GM12873 (cell line): Measurements from ENCODE around the gene PINLYP.

Experiments used
- CTCF ChIP-seq: IDR thresholded peaks from 2 replicates; pipeline ENCODE4 v1.5.1; 2012; ENCODE audit warnings: low read depth, mild to moderate bottlenecking, moderate library complexity, low read length, control low read depth; ENCODE audit not compliant: insufficient read depth; ENCODE audit errors: missing control alignments

The PINLYP gene

DNA sequence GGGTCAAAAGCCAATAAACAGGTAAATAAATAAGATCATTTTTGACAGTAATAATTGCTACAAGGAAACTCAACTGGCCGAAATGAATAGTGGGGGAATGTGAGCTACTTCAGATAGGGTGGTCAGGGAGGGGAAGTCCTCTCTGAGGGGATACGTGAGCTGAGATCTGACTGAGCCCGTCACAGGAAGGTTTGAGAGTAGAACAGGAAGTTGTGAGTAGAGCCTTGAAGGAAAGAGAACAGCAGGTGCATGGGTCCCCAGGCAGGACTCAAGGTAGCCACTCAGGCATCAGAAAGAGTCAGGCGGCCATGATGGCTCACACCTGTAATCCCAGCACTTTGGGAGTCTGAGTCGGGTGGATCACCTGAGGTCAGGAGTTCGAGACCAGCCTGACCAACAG lies 14.1 kb downstream of the PINLYP start:
- no peak for TF ChIP-seq CTCF

- TF ChIP-seq CTCF, result no peak
These were observed 16.5 kb downstream of the PINLYP start for GRCh38 chr19:43591904-43592772.

DNA sequence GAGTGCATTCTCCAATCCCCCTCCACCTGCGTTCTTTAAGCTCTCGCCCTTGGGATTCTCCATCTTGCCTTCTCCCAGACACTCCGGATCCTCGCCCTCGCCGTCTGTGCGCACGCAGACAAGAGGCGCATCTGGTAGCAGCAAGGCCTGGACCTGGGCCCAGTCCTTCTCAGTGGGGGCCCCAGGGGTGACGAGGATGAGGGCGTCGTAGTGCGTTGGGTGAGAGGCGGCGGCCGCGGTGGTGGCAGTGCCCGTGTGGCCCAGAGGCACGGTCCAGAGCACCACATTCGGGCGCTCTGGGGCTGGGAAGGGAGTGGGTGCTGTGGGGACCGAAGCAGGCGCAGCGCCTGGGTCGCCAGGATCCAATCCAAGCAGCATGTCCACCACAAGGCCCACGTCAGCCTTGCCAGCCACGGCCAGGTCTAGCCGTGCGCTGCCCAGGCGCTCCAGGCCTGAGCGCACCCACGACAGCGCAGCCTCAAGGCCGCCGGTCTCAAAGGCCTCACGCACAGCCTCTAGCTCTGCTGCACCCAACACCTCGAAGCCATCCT lies 17.3 kb downstream of the PINLYP start:
- TF ChIP-seq CTCF, result no peak

DNA sequence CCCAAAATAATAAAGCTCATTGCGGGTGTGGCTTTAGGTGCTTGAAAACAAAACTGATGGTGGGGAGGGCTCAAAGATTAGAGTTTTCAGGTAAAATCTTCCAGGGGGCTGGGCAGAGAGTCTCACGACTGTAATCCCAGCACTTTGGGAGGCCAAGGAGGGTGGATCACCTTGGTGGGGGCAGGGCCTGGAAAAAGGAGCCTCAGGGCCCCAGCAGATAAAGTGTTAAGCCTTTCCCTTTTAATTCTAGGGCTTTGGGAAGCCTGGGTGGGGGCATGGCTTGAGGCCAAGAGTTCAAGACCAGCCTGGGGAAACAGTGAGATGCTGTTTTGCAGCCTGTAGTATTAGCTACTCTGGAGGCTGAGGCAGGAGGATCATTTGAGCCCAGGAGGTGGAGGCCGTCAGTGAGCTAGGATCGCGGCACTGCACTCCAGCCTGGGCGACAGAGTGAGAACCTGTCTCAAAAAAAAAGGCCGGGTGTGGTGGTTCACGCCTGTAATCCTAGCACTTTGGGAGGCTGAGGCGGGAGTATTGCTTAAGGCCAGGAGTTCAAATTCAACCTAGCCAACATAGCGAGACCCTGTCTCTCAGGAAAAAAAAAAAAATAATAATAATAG lies 18.6 kb downstream of the PINLYP start:
- TF ChIP-seq CTCF, result no peak

DNA sequence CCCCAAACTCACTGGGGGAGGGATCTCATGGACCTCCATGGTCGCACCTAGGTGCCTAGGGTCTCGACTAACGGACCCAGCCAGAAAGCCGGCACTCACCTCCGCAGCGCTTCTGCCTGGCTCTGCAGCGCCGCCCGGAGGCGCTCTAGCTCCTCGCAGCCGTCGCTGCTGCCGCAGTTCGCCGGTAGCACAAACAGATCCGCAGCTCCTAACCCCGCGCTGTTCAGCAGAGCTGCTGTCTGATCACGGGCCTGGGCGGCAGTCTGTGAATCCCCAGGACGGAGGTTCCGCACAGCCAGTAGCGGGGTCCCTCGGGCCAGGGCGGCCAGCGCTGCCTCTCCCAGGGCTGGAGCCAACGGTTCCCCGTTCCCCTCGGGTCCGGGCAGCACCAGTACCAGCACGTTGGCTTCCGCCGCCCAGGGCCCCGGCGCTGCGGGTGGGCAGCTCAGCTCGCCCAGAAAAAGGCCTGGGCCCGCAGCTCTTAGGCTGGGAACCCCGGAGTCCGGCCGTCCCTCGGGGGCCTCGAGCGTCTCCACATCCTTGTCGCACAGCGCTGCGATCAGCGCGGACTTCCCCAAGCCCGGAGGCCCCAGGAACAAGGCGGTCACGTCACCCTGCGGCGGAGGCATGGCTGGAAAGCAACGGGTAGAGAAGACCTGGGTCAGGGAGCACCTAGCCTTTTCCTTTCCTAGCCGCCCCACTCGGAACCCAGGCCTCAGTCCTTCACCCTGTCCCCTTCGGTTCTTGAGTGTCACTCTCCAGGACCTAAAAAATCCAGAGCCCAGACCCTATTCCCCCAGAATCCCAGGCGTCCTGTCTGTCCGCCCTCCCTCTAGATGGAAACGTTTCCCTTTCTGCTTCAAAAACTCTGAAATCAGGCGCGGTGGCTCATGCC lies 19.4 kb downstream of the PINLYP start:
- peak; percentile 98 for TF ChIP-seq CTCF

DNA sequence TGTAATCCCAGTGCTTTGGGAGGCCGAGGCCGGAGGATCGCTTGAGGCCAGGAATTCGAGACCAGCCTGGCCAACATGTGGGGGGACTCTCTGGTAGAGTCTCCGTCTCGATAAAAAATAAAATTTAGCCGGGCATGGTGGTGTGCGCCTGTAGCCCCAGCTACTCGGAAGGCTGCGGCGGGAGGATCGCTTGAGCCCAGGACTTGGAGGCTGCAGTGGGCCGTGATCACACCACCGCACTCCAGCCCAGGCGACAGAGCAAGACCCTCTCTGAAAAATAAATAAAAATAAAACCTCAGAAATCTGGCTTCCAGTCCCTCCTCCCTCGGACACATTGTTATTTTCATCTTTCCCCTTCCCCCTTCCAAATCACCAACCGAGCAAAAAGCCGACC lies 20.0 kb downstream of the PINLYP start:
- TF ChIP-seq CTCF, result no peak
